Measurements from ENCODE around the gene WWTR1.
A peak's percentile ranks its signal among the peaks of the same experiment; 100 is the strongest.

WWTR1 gene

GRCh38 chr3:149670742-149671492 is 13.1 kb upstream of the WWTR1 start:
- H3K4me1 ChIP-seq (ENCODE audit: control insufficient read depth, insufficient read depth, low read length), result no peaks in the 10 kb centered on the region
- no peaks in the 10 kb centered on the region for H3K36me3 ChIP-seq (ENCODE audit: control insufficient read depth, insufficient read depth, low read length)
- no peak overlapping the region for H3K4me3 ChIP-seq (ENCODE audit: low read length)
- no peaks in the 10 kb centered on the region for H3K27me3 ChIP-seq (ENCODE audit: control insufficient read depth, insufficient read depth, low read length)
- no peak overlapping the region for H3K9ac ChIP-seq (ENCODE audit: low read length)
- no peak overlapping the region for H3K27ac ChIP-seq (ENCODE audit: low read depth, low read length)

- no peak overlapping the region for H3K4me3 ChIP-seq (ENCODE audit: low read length)
- no peak overlapping the region for H3K9ac ChIP-seq (ENCODE audit: low read length)
- no peak overlapping the region for H3K27ac ChIP-seq (ENCODE audit: low read depth, low read length)
- no peaks in the 10 kb centered on the region for H3K36me3 ChIP-seq (ENCODE audit: control insufficient read depth, insufficient read depth, low read length)
- H3K4me1 ChIP-seq (ENCODE audit: control insufficient read depth, insufficient read depth, low read length), result no peaks in the 10 kb centered on the region
- no peaks in the 10 kb centered on the region for H3K27me3 ChIP-seq (ENCODE audit: control insufficient read depth, insufficient read depth, low read length)
Measured at GRCh38 chr3:149667576-149667975, 9.8 kb upstream of the WWTR1 start.

GRCh38 chr3:149663966-149664365 is 6.1 kb upstream of the WWTR1 start:
- Histone ChIP-seq H3K36me3 (ENCODE audit: control insufficient read depth, insufficient read depth, low read length) (no peaks in the 10 kb centered on the region), H3K9ac (ENCODE audit: low read length) (no peak overlapping the region), H3K4me1 (ENCODE audit: control insufficient read depth, insufficient read depth, low read length) (peaks cover 6% of the 10 kb centered on the region), H3K4me3 (ENCODE audit: low read length) (no peak overlapping the region), H3K27me3 (ENCODE audit: control insufficient read depth, insufficient read depth, low read length) (no peaks in the 10 kb centered on the region), H3K27ac (ENCODE audit: low read depth, low read length) (no peak overlapping the region)

- Histone ChIP-seq H3K36me3 (ENCODE audit: control insufficient read depth, insufficient read depth, low read length) (no peaks in the 10 kb centered on the region), H3K4me1 (ENCODE audit: control insufficient read depth, insufficient read depth, low read length) (peaks cover 9% of the 10 kb centered on the region), H3K27ac (ENCODE audit: low read depth, low read length) (peak overlapping the region; percentile 30), H3K4me3 (ENCODE audit: low read length) (no peak overlapping the region), H3K27me3 (ENCODE audit: control insufficient read depth, insufficient read depth, low read length) (peaks cover 6% of the 10 kb centered on the region), H3K9ac (ENCODE audit: low read length) (no peak overlapping the region)
Measured at GRCh38 chr3:149662240-149662887, 4.5 kb upstream of the WWTR1 start.

- peaks cover 14% of the 10 kb centered on the region for H3K4me1 ChIP-seq (ENCODE audit: control insufficient read depth, insufficient read depth, low read length)
- no peaks in the 10 kb centered on the region for H3K36me3 ChIP-seq (ENCODE audit: control insufficient read depth, insufficient read depth, low read length)
- H3K4me3 ChIP-seq (ENCODE audit: low read length), result no peak overlapping the region
- H3K9ac ChIP-seq (ENCODE audit: low read length), result no peak overlapping the region
- peaks cover 6% of the 10 kb centered on the region for H3K27me3 ChIP-seq (ENCODE audit: control insufficient read depth, insufficient read depth, low read length)
- H3K27ac ChIP-seq (ENCODE audit: low read depth, low read length), result peak overlapping the region; percentile 100
Measured at GRCh38 chr3:149660462-149660861, 2.6 kb upstream of the WWTR1 start.

GRCh38 chr3:149658744-149659497 is 1.1 kb upstream of the WWTR1 start:
- Histone ChIP-seq H3K4me1 (ENCODE audit: control insufficient read depth, insufficient read depth, low read length) (peaks cover 20% of the 10 kb centered on the region), H3K27me3 (ENCODE audit: control insufficient read depth, insufficient read depth, low read length) (peaks cover 6% of the 10 kb centered on the region), H3K4me3 (ENCODE audit: low read length) (peak overlapping the region; percentile 91), H3K27ac (ENCODE audit: low read depth, low read length) (peak overlapping the region; percentile 100), H3K9ac (ENCODE audit: low read length) (peak overlapping the region; percentile 61), H3K36me3 (ENCODE audit: control insufficient read depth, insufficient read depth, low read length) (no peaks in the 10 kb centered on the region)

- Histone ChIP-seq H3K27me3 (ENCODE audit: control insufficient read depth, insufficient read depth, low read length) (peaks cover 6% of the 10 kb centered on the region), H3K4me1 (ENCODE audit: control insufficient read depth, insufficient read depth, low read length) (peaks cover 28% of the 10 kb centered on the region)
Measured at GRCh38 chr3:149657321-149657925, 402 bp downstream of the WWTR1 start.

GRCh38 chr3:149655826-149656574 is 1.8 kb downstream of the WWTR1 start:
- Histone ChIP-seq H3K4me1 (ENCODE audit: control insufficient read depth, insufficient read depth, low read length) (peaks cover 28% of the 10 kb centered on the region), H3K27me3 (ENCODE audit: control insufficient read depth, insufficient read depth, low read length) (peaks cover 6% of the 10 kb centered on the region)

More at GRCh38 chr3:149657321-149657925, 402 bp downstream of the WWTR1 start:
- Histone ChIP-seq H3K9ac (ENCODE audit: low read length) (peak overlapping the region; percentile 90), H3K27ac (ENCODE audit: low read depth, low read length) (peak overlapping the region; percentile 100), H3K4me3 (ENCODE audit: low read length) (peak overlapping the region; percentile 91), H3K36me3 (ENCODE audit: control insufficient read depth, insufficient read depth, low read length) (no peaks in the 10 kb centered on the region)

GRCh38 chr3:149654188-149654601 is 3.6 kb downstream of the WWTR1 start:
- peaks cover 6% of the 10 kb centered on the region for H3K27me3 ChIP-seq (ENCODE audit: control insufficient read depth, insufficient read depth, low read length)
- peaks cover 24% of the 10 kb centered on the region for H3K4me1 ChIP-seq (ENCODE audit: control insufficient read depth, insufficient read depth, low read length)
- no peaks in the 10 kb centered on the region for H3K36me3 ChIP-seq (ENCODE audit: control insufficient read depth, insufficient read depth, low read length)
- no peak overlapping the region for H3K27ac ChIP-seq (ENCODE audit: low read depth, low read length)
- H3K9ac ChIP-seq (ENCODE audit: low read length), result no peak overlapping the region
- H3K4me3 ChIP-seq (ENCODE audit: low read length), result peak overlapping the region; percentile 3

More at GRCh38 chr3:149655826-149656574, 1.8 kb downstream of the WWTR1 start:
- Histone ChIP-seq H3K36me3 (ENCODE audit: control insufficient read depth, insufficient read depth, low read length) (no peaks in the 10 kb centered on the region), H3K9ac (ENCODE audit: low read length) (peak overlapping the region; percentile 36), H3K27ac (ENCODE audit: low read depth, low read length) (peak overlapping the region; percentile 100), H3K4me3 (ENCODE audit: low read length) (peak overlapping the region; percentile 91)

GRCh38 chr3:149653564-149653963 is 4.3 kb downstream of the WWTR1 start:
- Histone ChIP-seq H3K4me3 (ENCODE audit: low read length) (no peak overlapping the region), H3K27ac (ENCODE audit: low read depth, low read length) (peak overlapping the region; percentile 6), H3K27me3 (ENCODE audit: control insufficient read depth, insufficient read depth, low read length) (peaks cover 6% of the 10 kb centered on the region), H3K4me1 (ENCODE audit: control insufficient read depth, insufficient read depth, low read length) (peaks cover 21% of the 10 kb centered on the region), H3K9ac (ENCODE audit: low read length) (no peak overlapping the region), H3K36me3 (ENCODE audit: control insufficient read depth, insufficient read depth, low read length) (no peaks in the 10 kb centered on the region)

GRCh38 chr3:149653136-149653535 is 4.7 kb downstream of the WWTR1 start:
- H3K4me3 ChIP-seq (ENCODE audit: low read length), result no peak overlapping the region
- H3K27ac ChIP-seq (ENCODE audit: low read depth, low read length), result no peak overlapping the region
- no peaks in the 10 kb centered on the region for H3K36me3 ChIP-seq (ENCODE audit: control insufficient read depth, insufficient read depth, low read length)
- H3K27me3 ChIP-seq (ENCODE audit: control insufficient read depth, insufficient read depth, low read length), result peaks cover 3% of the 10 kb centered on the region
- no peak overlapping the region for H3K9ac ChIP-seq (ENCODE audit: low read length)
- peaks cover 25% of the 10 kb centered on the region for H3K4me1 ChIP-seq (ENCODE audit: control insufficient read depth, insufficient read depth, low read length)
